GM19238 (cell line): ENCODE results near the gene CD300LF.
A peak's percentile ranks its signal among the peaks of the same experiment; 100 is the strongest.

ENCODE experiments used
- DNase-seq: peaks from one replicate; pipeline ENCODE4 v3.0.0; 2011; ENCODE audit warnings: low spot score; ENCODE audit not compliant: insufficient read length

CD300LF gene

DNA sequence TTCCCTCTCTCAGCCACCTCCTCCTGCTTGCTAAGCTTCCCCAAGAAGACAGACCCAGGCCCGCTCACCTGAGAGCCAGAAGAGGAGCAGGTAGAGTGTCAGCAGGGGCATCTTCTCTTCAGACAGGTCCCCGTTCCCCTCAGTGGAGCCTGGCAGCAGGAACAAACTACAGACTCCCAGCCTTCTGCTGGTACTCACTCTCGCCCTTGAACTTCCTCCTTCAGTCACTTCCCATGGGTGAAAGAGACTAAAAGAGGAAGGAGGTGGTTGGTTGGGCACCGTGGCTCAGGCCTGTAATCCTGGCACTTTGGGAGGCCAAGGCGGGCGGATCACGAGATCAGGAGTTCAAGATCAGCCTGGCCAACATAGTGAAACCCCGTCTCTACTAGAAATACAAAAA lies at the start of gene CD300LF:
CD300LF (minus strand) TSS at position 168 of the 400 bp plus-strand sequence; CDS start at position 111, 57 bp downstream.
- no peak for DNase-seq

DNA sequence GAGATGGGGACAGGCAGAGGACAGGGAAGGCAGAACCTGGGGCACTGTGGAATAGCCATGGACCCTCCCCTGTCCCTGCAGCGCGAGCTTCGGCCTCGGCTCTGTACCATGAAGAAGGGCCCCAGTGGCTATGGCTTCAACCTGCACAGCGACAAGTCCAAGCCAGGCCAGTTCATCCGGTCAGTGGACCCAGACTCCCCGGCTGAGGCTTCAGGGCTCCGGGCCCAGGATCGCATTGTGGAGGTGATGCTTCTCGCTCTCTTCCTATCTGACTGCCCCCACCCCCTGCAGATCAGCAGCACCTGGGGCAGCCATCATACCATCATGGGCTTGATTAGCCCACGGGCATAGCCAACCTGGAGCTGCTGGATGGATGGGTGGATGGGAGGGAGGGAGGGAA lies 49.2 kb upstream of the CD300LF start:
- DNase-seq = no peak

- DNase-seq = no peak
Observed at GRCh38 chr17:74761419-74761818, 48.7 kb upstream of the CD300LF start.

- no peak for DNase-seq
Observed at GRCh38 chr17:74760404-74761105, 47.8 kb upstream of the CD300LF start.

GRCh38 chr17:74759941-74760340 lies 47.2 kb upstream of the CD300LF start:
- no peak for DNase-seq

DNA sequence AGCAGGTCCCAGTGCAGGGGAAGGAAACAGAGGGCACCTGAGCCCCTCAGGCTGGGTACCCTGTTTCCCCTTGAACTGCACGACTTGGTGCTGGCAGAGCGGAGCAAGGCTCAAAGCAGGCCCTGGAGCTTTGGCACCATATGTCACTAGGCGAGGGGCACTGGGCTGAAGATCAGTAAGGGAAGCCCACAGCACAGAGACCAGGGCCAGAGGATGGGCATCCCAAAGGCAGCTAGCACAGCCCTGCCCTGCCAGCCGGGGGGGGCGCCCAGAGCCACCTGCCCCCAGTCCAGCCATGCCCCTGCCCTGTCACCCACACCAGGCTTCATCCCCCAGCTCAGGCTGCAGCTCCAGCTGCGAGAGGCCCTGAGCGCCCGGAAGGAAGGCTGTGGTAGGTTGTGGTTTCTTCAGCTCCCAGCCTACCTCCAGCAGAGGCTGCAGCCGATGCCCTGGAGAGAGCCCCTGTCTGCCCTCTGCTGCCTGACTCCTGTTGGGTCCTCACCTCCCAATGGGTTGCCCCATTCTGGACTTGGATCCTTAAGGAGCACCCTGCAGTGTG lies 46.6 kb upstream of the CD300LF start:
- peak; percentile 74 for DNase-seq

DNA sequence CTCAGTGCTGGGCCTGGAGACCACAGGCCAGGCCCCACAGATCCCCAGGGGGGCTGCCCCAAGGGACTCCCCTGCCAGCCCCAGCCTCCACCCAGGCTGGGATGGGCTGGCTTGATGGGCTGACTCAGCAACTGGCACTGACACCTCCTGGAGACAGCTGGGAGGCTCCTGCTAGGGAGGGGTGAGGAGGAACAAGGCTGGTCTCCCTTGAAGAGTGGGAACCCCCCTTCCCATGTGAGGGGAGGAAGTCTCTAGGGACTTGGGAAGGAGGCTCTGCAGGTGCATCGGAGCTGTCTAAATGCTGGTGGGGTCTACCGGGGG lies 46.1 kb upstream of the CD300LF start:
- DNase-seq = no peak

DNA sequence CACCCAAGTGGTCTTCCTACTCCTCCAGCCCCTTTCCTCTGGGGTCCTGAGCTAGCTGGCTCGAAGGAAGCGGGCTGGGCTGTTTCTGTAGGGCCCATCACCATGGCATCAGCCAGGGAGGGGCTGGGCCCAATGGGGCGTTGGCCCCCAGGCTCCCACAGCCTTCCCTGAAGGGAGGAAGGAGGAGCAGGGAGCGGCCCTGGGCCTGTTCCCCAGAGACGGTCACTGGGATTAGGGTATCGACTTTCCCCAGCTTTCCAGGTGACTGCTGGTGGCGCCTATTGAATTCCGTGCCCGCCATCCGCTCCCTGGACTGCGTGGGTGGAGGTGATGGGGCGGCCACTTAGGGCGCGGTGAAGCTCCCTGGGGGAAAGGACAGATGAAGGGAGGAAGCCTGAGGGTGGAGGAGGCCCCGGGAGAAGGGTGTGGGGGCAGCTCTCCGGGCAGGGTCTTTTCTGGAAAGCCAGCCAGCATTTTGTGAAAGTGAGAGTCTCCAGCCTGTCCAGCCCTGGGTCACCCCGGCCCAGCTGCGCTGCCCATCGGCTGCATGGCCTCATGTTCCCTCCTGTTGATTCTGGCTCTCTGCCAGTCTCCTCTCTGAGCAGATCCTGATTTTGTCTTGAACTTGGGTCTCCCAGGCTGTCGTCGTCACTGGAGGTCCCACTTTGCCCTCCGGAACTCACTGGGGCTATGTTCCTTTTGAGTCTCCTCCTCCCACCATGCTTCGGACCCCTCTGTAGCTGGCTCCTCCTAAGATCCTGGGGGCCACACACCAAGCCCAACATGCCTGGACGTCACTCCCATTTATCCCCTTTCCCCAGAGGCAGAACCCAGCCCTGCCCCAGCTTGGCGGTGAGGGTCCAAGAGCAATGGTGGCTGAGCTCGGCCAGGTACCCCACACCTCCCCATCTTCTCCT lies 45.5 kb upstream of the CD300LF start:
- no peak for DNase-seq

DNA sequence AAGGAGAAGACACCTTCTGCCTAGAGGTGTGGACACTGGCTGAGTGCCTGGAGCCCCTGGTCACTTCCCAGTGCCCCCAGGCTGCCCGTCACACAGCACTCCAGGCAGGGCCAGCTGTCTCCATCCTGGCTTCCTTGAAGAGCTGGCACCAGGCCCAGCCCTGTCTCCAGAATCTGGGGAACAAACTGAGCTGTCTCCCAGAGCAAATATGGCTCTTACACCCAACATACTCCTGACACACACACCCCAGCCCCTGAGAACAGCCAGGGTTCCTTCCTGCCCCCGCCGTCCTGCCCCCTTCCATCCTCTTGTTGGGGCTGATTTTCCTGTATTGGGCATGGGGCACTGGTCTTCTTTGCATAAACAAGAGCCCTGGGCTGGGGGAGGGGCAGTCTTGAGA lies 44.8 kb upstream of the CD300LF start:
- DNase-seq = no peak

DNA sequence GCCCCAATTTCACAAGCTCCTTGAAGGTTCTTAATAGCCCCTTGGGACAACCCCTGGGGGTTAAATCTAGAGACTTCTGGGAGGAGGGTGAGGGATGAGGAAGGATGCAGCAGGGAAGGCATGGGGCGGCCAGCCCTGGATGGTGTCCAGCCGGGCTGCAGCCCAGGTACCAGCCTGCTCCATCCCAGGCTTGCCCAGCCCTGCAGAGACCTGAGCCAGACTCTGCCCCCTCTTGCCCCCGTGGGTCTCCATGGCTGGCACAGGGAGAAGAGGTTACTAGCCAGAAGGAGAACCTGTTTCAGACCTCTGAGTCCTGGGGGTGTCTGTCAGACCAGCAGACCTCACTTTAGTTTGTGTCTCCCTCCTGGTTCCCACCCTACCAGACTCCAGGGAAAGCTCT lies 44.2 kb upstream of the CD300LF start:
- no peak for DNase-seq

- no peak for DNase-seq
Observed at GRCh38 chr17:74755533-74755932, 42.8 kb upstream of the CD300LF start.

- DNase-seq = no peak
Observed at GRCh38 chr17:74754832-74755231, 42.1 kb upstream of the CD300LF start.

GRCh38 chr17:74752822-74753401 lies 40.2 kb upstream of the CD300LF start:
- DNase-seq = no peak

DNA sequence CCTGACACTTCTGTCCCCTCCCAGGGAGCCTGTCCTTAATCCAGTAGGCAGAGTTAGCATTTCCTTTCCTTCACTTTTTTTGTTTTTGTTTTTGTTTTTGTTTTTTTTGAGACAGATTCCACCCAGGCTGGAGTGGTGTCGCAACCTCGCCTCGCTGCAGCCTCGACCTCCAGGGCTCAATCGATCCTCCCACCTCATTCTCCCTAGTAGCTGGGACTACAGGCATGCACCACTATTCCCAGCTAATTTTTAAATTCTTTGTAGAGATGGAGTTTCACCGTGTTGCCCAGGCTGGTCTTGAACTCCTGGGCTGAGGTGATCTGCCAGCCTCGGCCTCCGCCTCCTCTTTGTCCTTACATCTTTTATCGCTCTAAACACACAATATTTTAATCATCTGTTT lies 39.7 kb upstream of the CD300LF start:
- no peak for DNase-seq

DNA sequence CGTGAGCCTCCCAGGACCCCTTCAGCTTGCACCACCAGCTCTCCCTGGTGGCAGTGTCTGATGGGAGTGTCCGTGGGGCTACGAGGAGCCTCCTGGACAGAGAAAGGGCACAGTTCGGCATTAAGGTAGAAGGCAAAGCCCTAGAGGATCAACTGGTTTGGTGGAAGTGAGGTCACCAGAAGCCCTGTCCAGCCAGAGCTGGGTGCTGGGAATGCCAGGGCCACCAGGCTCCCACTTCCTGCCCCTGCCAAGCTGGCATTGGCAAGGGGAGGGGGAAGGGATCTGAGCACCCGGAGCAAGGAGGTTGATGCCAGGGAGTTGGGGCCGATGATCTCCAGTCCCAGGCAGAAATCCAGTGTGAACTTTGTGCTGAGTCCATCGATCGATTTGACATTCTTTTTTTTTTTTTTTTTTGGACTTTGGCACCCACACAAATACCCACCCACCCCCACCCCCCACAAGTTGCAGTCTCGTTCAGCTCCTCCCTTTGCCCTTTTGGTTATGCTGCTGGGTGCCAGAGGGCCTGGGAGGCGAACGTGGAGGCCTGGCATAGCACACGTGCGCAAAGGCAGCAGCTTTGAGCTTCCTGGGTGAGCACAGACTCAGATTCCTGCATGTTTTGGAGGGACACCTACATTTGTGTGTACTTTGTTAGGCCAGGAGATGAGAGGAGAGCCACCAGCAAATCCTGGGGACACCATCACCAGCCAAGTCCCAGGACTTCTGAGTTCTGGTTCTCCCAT lies 37.8 kb upstream of the CD300LF start:
- DNase-seq = no peak

DNA sequence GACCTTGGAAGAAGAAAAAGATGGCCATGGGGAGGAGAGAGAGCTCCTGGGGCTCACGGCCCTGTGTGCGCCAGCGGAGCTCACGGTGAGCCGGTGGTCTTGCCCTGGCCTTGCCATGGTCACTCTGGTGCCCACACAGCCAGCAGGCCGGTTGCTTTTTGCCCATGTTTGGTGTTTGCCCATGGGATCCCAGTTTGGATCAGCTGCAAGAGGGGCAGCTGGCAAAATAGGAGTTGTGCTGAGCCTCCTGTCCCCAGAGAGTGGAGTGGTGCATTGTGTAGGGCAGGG lies 37.3 kb upstream of the CD300LF start:
- DNase-seq = no peak

DNA sequence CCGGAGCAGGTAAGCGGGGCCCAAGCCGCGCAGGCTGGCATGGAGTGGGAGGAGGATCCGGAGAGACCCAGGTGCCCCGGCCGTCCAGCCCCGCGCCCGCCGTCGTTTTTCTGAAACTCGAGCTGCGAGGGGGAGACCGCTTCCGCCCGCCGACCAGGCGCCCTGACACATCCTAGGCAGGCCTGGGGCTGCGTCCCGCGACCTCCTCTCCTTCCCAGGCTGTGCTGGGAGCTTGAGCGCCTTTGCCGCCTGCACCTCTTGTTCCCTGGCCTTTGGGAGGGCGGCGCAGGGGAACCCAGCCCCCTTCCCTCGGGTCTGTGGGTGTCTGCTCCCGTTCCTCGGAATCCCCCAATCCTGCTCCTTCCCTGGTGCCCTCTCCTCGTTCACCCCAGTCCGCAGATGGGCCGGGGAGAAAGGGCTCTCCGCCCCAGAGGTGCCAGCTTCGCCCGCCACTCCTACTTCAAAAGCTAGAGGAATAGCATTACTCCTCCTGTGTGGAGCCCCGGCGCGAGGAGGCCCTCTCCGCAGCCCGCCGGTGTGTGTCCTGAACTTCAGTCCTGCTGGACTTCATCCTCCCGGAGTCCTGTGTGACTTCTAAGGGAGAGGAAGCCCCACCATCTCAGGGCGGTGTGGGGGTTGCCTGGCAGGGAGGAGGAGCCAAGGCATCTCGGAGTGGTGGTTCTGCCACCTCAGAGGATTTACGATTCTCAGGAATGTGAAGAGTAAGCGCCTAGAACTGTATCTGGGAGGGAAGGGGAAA lies 36.7 kb upstream of the CD300LF start:
- no peak for DNase-seq

DNA sequence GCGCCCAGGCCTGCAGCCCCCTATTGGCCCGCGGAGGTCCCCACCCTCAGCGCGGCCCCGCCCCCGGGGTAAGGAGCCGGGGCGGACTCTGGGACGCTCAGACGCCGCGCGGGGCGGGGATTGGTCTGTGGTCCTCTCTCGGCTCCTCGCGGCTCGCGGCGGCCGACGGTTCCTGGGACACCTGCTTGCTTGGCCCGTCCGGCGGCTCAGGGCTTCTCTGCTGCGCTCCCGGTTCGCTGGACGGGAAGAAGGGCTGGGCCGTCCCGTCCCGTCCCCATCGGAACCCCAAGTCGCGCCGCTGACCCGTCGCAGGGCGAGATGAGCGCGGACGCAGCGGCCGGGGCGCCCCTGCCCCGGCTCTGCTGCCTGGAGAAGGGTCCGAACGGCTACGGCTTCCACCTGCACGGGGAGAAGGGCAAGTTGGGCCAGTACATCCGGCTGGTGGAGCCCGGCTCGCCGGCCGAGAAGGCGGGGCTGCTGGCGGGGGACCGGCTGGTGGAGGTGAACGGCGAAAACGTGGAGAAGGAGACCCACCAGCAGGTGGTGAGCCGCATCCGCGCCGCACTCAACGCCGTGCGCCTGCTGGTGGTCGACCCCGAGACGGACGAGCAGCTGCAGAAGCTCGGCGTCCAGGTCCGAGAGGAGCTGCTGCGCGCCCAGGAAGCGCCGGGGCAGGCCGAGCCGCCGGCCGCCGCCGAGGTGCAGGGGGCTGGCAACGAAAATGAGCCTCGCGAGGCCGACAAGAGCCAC lies 36.0 kb upstream of the CD300LF start, which contains the start of gene NHERF1:
NHERF1 (plus strand) TSS at position 100 of the 750 bp plus-strand sequence; CDS start at position 319, 219 bp downstream.
- DNase-seq = no peak

GRCh38 chr17:74748279-74748528 lies 35.5 kb upstream of the CD300LF start:
- DNase-seq = peak; percentile 97

GRCh38 chr17:74746922-74747321 lies 34.2 kb upstream of the CD300LF start:
- no peak for DNase-seq
